Activated CD4-positive, alpha-beta memory T cell treated with anti-CD3 and anti-CD28 coated beads, Interleukin-2, amount 10 ng/mL, durations not matched to agents 7 days and 5 days (primary cell): ENCODE results near the gene ZNRF2. TPM values are rescaled to one million over a fixed set of nuclear protein-coding genes. Genes with fewer than 3 reads are reported as not detected.

Experiments
- CTCF ChIA-PET: fragments of 350-600 bp; sonication (Branson Sonifier 250); formaldehyde crosslinking; loops from one replicate; lab custom pipeline; 2021; ENCODE audit warnings: antibody characterized with exemption, inconsistent platforms; lab: Charles Lee
- POLR2A ChIA-PET: fragments of 350-600 bp; sonication (Branson Sonifier 250); formaldehyde crosslinking; loops from one replicate; lab custom pipeline; 2021; ENCODE audit warnings: antibody characterized with exemption; lab: Charles Lee
- DNase-seq: peaks from one replicate; pipeline ENCODE4 v3.0.0-alpha.2; 2020
- H3K27ac Mint-ChIP-seq: one replicate; pipeline ENCODE4 v1.8.0; 2021; ENCODE audit warnings: mild to moderate bottlenecking, mixed read lengths
- H3K27me3 Mint-ChIP-seq: one replicate; pipeline ENCODE4 v1.8.0; 2021; ENCODE audit warnings: mixed read lengths
- H3K36me3 Mint-ChIP-seq: one replicate; pipeline ENCODE4 v1.8.0; 2021; ENCODE audit warnings: low read depth, mixed read lengths
- H3K4me1 Mint-ChIP-seq: one replicate; pipeline ENCODE4 v1.8.0; 2021; ENCODE audit warnings: mixed read lengths
- H3K4me3 Mint-ChIP-seq: one replicate; pipeline ENCODE4 v1.8.0; 2021; ENCODE audit warnings: mild to moderate bottlenecking, mixed read lengths
- H3K9me3 Mint-ChIP-seq: one replicate; pipeline ENCODE4 v1.8.0; 2021; ENCODE audit warnings: mixed read lengths
- total RNA-seq, 2 experiments: library from RNA; stranded (reverse); gene quantifications; one replicate each; pipeline ENCODE4 v1.2.3, GENCODE V29; 2021

The ZNRF2 gene
- total RNA-seq: 10 to 100 TPM; 17.9 to 18.5 TPM

DNA sequence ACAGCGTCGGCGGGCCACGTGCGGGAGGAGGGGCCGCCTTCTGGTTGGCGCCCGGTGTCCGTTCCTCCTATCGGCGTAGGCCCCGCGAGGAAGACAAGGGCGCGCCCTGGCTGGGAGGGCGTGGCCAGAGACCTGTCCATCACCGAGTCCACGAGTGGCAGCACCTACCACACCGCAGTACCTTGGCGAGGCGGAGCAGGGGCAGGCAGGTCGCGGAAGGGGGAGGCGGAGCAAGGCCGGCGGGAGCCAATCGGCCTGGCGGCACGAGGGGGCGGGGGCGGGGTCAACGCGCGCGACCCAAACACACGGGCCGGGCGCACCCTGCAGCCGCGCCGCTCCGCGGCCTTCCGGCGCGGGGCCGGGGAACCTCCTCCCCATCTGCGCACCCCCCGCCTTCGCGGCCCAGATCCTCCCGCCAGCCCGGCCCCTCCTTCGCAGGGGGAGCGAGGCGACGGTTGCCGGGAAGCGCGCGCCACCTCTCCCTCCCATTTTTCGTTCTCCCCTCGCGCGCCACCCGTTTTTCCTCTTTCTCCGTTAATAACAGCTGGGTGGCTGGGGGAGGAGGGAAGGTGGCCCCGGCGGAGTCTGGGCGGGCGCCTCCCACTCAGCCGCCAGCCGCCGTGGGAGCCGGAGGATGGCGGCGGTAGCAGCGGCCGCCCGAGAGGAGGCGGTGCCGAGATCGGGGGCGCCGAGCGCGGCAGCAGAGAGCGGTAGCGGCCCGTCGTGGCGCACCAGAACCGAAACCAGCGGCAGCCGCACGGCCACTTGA is at the start of gene ZNRF2:
TSS of gene ZNRF2 (plus strand) at position 300 of the 769 bp plus-strand sequence. CDS start 761 bp downstream, outside the sequence.
- Mint-ChIP-seq H3K36me3 (peaks cover 20% of the 10 kb centered on the region), H3K4me1 (peaks cover 40% of the 10 kb centered on the region), H3K27ac (peak within 1 kb of the TSS; percentile 83), H3K9me3 (no peaks in the 10 kb centered on the region), H3K4me3 (peak within 1 kb of the TSS; percentile 75), H3K27me3 (no peaks in the 10 kb centered on the region)
- DNase-seq: peak; percentile 99
- POLR2A ChIA-PET: interaction anchor here (1.1 to 5.0 kb wide), 10 partner anchors 11 to 194 kb away, joined by 3 to 62 read pairs (median 8); partner anchors contain the start of gene NOD1
- CTCF ChIA-PET: interaction anchor here (0.6 to 2.6 kb wide), 3 partner anchors 38 to 67 kb away, joined by 3 to 11 read pairs (median 5); no protein-coding TSS in a partner anchor

DNA sequence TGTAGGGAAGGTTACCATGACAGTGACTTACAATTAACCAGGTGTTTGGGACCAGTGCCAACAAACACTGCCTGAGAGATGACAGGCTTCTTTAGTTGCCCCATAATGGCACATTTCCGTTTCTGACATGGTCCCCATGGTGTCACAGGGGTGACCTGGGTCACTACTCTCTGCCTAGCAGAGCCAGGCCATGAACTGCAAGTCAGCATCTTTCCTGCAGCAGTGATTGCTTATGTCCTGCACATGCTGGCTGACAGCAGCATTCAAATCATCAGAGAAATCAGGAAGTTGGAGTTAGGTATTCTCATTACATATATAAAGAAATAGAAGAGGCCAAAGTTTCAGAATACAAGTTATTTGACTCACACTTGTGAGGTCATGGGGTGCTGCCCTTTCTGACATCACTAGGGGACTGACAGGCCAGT is 47.1 kb upstream of the ZNRF2 start:
- POLR2A ChIA-PET: no interaction called here
- peaks cover 9% of the 10 kb centered on the region for H3K4me1 Mint-ChIP-seq
- DNase-seq: no peak
- CTCF ChIA-PET: no interaction called here
- no peak overlapping the region for H3K4me3 Mint-ChIP-seq
- H3K36me3 Mint-ChIP-seq: no peaks in the 10 kb centered on the region
- peaks cover 3% of the 10 kb centered on the region for H3K27me3 Mint-ChIP-seq
- H3K27ac Mint-ChIP-seq: no peak overlapping the region
- peaks cover 3% of the 10 kb centered on the region for H3K9me3 Mint-ChIP-seq

DNA sequence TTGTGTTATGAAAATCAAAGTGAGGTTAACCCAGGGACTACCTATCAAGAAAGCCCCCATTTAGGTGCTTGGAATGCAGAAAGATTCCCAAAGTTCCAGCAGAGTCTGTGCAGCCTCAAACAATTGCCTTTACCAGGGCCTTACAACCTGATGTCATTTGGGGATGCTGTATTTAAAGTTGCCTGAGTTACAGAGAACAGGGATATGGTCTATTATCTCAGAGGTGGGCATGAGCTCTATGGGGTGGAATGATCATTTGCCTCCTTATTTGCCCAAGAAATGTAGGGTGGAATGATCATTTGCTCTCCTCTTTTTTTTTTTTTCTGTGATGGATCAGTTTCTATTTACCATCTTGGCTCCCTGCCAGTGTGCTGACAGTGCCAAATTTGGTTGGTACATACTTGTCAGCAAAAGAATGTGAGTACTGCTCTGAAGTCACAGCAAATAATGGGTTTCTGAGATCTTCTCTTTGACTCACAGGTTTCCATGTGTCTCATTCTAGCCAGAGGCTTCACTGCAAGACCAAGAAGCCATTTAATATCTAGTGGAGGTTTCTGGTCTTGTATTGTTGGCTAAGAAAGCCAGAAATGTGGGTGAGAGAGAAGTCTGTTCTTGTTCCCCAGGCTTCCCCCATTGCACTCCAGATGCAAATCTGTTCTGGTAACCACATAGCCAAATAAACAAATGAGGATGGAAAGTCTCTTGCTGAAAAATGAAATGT is 45.5 kb upstream of the ZNRF2 start:
- Mint-ChIP-seq H3K4me3 (no peak overlapping the region), H3K36me3 (no peaks in the 10 kb centered on the region), H3K4me1 (peaks cover 9% of the 10 kb centered on the region), H3K9me3 (peaks cover 3% of the 10 kb centered on the region), H3K27ac (no peak overlapping the region), H3K27me3 (peaks cover 3% of the 10 kb centered on the region)
- CTCF ChIA-PET: no interaction called here
- peak; percentile 28 for DNase-seq
- POLR2A ChIA-PET: no interaction called here

DNA sequence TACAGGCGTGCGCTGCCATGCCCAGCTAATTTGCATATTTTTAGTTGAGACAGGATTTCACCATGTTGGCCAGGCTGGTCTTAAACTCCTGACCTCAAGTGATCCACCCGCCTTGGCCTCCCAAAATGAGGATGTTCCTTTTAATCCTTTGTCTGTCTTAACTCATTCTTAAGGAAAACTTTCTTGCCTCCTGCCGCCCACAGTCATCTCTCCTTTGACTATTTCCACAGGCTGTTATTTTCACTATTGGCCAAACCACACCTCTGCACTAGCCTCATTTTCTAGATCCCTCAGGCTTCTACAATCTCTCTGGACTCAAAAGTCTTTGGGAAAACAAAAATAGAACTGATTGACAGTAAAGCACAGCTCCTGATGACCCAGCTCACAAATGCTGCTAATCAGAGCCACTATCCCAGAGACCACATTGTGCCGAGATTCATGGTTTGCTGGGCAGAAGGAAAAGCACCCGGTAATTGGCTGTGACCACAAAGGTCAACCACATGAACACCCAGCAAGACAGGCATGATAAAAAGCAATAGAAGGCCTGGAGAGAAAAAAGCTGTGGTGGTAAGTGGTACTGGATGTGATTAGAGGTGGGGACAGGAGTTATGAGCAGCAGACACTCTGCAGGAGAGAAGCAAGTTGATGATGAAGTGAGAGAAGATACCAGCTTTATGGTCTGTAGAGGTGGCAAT is 44.1 kb upstream of the ZNRF2 start:
- POLR2A ChIA-PET: no interaction called here
- Mint-ChIP-seq H3K9me3 (peaks cover 3% of the 10 kb centered on the region), H3K27me3 (peaks cover 3% of the 10 kb centered on the region), H3K27ac (no peak overlapping the region), H3K4me3 (no peak overlapping the region), H3K36me3 (no peaks in the 10 kb centered on the region), H3K4me1 (peaks cover 9% of the 10 kb centered on the region)
- CTCF ChIA-PET: interaction anchor here (0.5 kb wide), 1 partner anchor 99 kb away, joined by 3 read pairs; no protein-coding TSS in a partner anchor
- DNase-seq: no peak

DNA sequence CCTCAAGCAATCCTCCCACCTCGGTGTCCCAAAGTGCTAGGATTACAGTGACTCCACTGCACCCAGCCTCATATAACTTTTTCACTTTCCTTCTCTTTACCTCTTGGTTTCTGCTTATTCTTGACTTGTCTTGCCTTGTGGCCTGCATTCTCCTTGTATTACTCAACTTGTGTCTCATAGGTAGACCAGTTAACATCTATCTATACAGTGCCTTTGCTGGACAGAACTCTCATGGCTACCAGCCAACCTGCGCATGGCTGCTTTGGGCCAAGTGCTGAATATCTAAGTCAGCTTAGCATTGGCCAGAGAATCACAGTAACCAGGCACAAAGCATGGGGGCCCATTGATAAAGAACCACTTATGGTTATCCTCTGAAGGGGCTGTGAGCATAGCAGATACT is 42.6 kb upstream of the ZNRF2 start:
- ChIA-PET CTCF (no interaction called here), POLR2A (no interaction called here)
- no peaks in the 10 kb centered on the region for H3K36me3 Mint-ChIP-seq
- H3K27me3 Mint-ChIP-seq: peaks cover 3% of the 10 kb centered on the region
- H3K9me3 Mint-ChIP-seq: no peaks in the 10 kb centered on the region
- no peak overlapping the region for H3K27ac Mint-ChIP-seq
- no peak overlapping the region for H3K4me3 Mint-ChIP-seq
- peaks cover 9% of the 10 kb centered on the region for H3K4me1 Mint-ChIP-seq
- DNase-seq: no peak

DNA sequence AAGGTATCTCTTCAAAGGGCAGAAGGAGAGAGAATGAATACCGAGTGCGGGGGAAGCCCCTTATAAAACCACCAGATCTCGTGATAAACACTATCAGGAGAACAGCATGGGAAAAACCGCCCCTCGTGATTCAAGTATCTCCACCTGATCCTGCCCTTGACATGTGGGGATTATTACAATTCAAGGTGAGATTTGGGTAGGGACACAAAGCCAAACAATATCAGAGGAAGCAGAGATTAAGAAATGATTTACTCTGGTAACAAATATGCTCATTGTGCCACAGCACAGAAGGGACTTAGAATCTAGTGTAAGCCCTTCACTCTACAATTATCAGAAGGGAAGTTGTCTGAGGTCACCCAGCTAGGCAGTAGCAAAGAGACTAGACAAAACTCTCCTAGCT is 40.1 kb upstream of the ZNRF2 start:
- peaks cover 7% of the 10 kb centered on the region for H3K4me1 Mint-ChIP-seq
- CTCF ChIA-PET: no interaction called here
- no peaks in the 10 kb centered on the region for H3K36me3 Mint-ChIP-seq
- no peak overlapping the region for H3K4me3 Mint-ChIP-seq
- POLR2A ChIA-PET: no interaction called here
- H3K9me3 Mint-ChIP-seq: no peaks in the 10 kb centered on the region
- no peak for DNase-seq
- no peak overlapping the region for H3K27ac Mint-ChIP-seq
- peaks cover 3% of the 10 kb centered on the region for H3K27me3 Mint-ChIP-seq

DNA sequence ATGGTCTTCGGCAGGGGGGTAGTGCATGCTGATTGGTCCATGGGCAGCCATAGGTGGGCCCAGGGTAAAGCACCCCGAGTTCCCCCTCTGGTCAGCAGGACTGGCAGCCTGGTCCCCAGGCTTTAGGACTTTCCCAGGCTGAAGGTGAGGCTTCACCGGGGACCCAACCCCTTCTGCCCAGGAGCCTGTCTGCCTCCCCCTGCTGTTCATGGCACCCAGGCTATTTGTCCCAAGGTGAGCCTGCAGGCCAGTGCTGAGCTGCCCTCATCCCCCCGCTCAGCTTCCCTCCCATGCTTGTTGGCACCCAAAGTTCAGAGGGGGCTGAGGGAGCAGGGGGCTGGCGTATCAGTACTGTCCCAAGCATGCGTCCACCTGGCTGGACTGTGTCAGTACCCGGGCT is 38.5 kb upstream of the ZNRF2 start:
- peaks cover under 1% of the 10 kb centered on the region for H3K27me3 Mint-ChIP-seq
- no peaks in the 10 kb centered on the region for H3K36me3 Mint-ChIP-seq
- peaks cover 6% of the 10 kb centered on the region for H3K4me1 Mint-ChIP-seq
- no peaks in the 10 kb centered on the region for H3K9me3 Mint-ChIP-seq
- CTCF ChIA-PET: no interaction called here
- no peak for DNase-seq
- no peak overlapping the region for H3K27ac Mint-ChIP-seq
- H3K4me3 Mint-ChIP-seq: no peak overlapping the region
- POLR2A ChIA-PET: no interaction called here

DNA sequence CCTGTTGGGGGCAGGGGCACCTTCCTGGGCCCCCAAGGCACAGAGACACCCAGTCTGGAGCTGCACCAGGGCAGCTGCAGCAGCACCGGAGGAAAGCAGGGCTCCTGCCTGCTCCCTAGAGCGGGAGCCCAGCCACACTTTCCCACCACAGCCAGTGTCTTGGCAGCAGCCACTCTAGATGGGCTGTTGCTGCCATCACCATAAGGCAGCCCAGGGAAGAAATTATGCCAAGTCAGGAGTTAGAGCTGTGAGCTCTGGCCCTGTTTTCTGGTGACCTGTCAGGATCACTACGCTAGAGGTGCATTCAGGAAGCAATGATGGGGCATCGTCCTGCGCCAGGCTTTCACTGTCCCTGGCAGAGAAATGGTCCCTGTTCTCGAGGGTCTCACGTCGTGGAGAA is 38.0 kb upstream of the ZNRF2 start:
- Mint-ChIP-seq H3K27me3 (no peaks in the 10 kb centered on the region), H3K4me3 (no peak overlapping the region), H3K4me1 (peaks cover 6% of the 10 kb centered on the region), H3K9me3 (no peaks in the 10 kb centered on the region), H3K36me3 (no peaks in the 10 kb centered on the region), H3K27ac (no peak overlapping the region)
- ChIA-PET POLR2A (no interaction called here), CTCF (no interaction called here)
- DNase-seq: no peak

DNA sequence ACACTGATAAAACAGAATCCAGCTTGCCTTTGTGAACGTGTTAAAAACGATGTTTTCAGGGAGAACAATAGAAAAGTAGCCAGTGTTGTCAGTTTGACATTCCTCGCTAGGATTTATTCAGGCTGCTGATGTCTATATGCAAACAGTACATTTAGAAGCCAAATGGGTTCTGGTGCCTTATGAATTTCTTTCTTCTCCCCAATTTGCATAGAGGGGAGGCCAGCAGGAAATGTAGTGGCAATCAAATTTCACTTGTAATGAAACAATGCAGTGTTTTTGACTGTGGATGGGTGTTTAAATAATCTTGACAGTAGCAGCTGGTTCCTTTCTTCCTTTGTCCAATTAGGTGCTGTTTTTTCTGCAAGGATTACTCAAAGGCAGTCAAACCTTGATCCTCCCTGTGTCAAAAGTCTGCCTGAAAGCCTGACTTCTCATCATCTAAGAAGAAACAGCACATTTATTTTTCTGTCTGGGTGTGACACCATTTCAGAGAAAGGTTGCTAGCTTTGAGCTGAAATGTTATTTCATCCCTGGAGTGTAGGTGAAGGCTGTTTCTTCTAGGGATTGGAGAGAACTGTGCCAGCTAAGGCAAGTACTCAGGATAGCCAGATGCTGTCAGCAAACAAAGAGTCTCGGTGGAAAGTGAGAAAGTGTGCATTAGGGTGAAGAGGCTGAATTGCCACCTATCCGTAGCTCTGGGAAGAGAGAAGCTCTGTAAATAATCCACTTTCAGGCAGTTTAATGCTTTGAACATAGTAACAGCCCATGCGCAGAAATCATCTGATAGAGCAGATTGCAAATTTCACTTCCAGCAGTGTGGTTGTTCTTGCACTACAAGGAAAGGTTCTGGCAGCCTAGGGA is 36.6 kb upstream of the ZNRF2 start:
- CTCF ChIA-PET: no interaction called here
- Mint-ChIP-seq H3K4me3 (no peak overlapping the region), H3K27me3 (no peaks in the 10 kb centered on the region), H3K9me3 (no peaks in the 10 kb centered on the region), H3K27ac (no peak overlapping the region), H3K36me3 (no peaks in the 10 kb centered on the region), H3K4me1 (peaks cover 7% of the 10 kb centered on the region)
- DNase-seq: no peak
- POLR2A ChIA-PET: no interaction called here

DNA sequence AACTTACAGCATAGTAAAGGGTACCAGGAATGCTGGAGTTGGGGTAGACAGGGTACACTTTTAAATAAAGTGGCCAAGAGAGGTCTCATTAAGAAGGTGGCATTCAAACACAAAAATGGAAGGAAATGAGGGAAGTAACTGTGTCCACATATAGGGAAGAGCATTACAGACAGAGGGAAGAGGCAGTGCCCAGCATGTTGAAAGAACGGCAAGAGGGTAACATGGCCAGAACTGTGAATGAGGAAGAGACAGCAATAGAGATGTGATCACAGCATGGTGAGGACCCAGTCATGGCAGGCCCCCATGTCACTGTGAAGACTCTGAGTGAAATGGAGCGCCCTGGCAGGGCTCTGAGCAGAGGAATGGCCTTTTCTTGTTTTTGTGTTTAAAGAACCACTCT is 35.1 kb upstream of the ZNRF2 start:
- POLR2A ChIA-PET: no interaction called here
- Mint-ChIP-seq H3K4me1 (peaks cover 14% of the 10 kb centered on the region), H3K36me3 (no peaks in the 10 kb centered on the region), H3K4me3 (no peak overlapping the region), H3K27ac (no peak overlapping the region), H3K9me3 (no peaks in the 10 kb centered on the region), H3K27me3 (no peaks in the 10 kb centered on the region)
- DNase-seq: no peak
- CTCF ChIA-PET: no interaction called here

DNA sequence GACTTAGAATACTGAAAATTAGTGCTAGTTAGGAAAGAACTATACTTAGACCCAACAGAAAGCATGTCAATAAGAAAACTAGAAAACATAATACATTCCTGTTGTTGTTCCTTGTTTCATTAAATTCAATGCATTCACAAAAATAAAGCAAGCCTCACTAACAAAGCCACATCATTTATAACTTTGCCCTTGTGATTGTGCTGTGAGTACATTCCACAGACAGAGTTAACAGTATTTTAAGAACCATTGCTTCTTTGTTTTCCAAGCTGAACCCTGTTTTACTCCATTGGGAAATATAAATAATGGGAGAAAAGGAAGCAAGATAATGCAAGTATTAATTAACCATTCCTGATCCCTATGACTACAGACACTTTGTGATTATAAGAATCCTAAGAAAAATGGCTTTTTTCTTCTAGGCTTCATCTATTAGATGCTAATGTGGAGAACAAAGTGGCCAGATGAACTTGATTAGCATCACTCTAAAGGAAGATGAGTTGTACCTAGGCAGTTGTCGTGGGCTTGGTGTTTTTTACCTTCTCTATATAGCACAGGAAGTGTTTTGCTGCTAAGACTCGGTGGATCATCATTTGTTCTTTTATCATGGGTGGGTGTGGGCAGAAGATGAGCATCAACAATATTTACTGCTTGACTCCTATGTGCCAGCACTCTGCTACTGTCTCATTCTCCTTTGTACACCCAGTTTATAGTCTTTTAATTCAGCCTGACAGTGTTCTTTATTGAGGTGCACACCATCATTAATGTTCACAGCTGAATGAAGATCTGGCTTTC is 34.2 kb upstream of the ZNRF2 start:
- no peaks in the 10 kb centered on the region for H3K36me3 Mint-ChIP-seq
- peaks cover 2% of the 10 kb centered on the region for H3K27me3 Mint-ChIP-seq
- ChIA-PET CTCF (no interaction called here), POLR2A (no interaction called here)
- no peaks in the 10 kb centered on the region for H3K9me3 Mint-ChIP-seq
- no peak overlapping the region for H3K27ac Mint-ChIP-seq
- no peak overlapping the region for H3K4me3 Mint-ChIP-seq
- peaks cover 14% of the 10 kb centered on the region for H3K4me1 Mint-ChIP-seq
- no peak for DNase-seq
